Measurements from ENCODE around the gene CAVIN4.

Gene CAVIN4

GRCh38 chr9:100605405-100605804 is 27.5 kb downstream of the CAVIN4 start:
- TF ChIP-seq, protein P1, sequence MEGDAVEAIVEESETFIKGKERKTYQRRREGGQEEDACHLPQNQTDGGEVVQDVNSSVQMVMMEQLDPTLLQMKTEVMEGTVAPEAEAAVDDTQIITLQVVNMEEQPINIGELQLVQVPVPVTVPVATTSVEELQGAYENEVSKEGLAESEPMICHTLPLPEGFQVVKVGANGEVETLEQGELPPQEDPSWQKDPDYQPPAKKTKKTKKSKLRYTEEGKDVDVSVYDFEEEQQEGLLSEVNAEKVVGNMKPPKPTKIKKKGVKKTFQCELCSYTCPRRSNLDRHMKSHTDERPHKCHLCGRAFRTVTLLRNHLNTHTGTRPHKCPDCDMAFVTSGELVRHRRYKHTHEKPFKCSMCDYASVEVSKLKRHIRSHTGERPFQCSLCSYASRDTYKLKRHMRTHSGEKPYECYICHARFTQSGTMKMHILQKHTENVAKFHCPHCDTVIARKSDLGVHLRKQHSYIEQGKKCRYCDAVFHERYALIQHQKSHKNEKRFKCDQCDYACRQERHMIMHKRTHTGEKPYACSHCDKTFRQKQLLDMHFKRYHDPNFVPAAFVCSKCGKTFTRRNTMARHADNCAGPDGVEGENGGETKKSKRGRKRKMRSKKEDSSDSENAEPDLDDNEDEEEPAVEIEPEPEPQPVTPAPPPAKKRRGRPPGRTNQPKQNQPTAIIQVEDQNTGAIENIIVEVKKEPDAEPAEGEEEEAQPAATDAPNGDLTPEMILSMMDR (conservative IDR thresholded peaks at IDR 0.05; ENCODE audit: low read length) = no peak
- TF ChIP-seq EZH2phosphoT487 (IDR thresholded peaks at IDR 0.05; ENCODE audit: borderline replicate concordance) = no peak
- Histone ChIP-seq H3K4me3 (ENCODE audit: low read length, poor library complexity, severe bottlenecking) (no peak overlapping the region), H4K20me1 (ENCODE audit: insufficient read depth, low read length, poor library complexity, severe bottlenecking) (no peaks in the 10 kb centered on the region)

DNA sequence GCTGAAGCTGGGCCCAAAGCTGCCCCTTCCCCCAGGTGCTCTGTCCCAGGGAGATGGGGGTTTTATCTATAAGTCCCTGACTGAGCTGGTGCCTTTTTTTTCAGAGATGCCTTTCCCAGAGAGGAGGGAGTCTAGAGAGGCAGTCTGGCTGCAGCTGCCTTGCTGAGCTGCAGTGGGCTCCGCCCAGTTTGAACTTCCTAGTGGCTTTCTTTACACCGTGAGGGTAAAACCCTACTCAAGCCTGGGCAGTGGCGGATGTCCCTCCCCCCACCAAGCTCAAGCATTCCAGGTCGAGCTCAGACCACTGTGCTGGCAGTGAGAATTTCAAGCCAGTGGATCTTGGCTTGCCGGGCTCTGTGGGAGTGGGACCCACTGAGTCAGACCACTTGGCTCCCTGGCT is 41.3 kb downstream of the CAVIN4 start:
- Histone ChIP-seq H3K79me2 (ENCODE audit: insufficient read depth, low read length) (no peaks in the 10 kb centered on the region), H3K4me1 (ENCODE audit: insufficient read depth, low read length, poor library complexity, severe bottlenecking) (no peaks in the 10 kb centered on the region), H3K9ac (ENCODE audit: low read depth, low read length, poor library complexity, severe bottlenecking) (no peak overlapping the region), H3F3A (ENCODE audit: low read depth) (no peaks in the 10 kb centered on the region), H3K9me3 (ENCODE audit: insufficient read depth, low read depth, low read length) (no peaks in the 10 kb centered on the region), H3K27me3 (ENCODE audit: insufficient read depth, low read length, poor library complexity, severe bottlenecking) (no peaks in the 10 kb centered on the region), H2AFZ (ENCODE audit: low read length) (no peak overlapping the region), H3K9me2 (replicated peaks; ENCODE audit: low read depth, low read length) (no peaks in the 10 kb centered on the region), H3K4me2 (ENCODE audit: low read depth, low read length, poor library complexity, severe bottlenecking) (no peak overlapping the region), H4K20me1 (ENCODE audit: insufficient read depth, low read length, poor library complexity, severe bottlenecking) (no peaks in the 10 kb centered on the region), H3K36me3 (ENCODE audit: insufficient read depth, low read length) (no peaks in the 10 kb centered on the region), H3K4me3 (ENCODE audit: low read length, poor library complexity, severe bottlenecking) (no peak overlapping the region)
- TF ChIP-seq, protein P1 (conservative IDR thresholded peaks at IDR 0.05; ENCODE audit: low read length) = no peak
- no peak for TF ChIP-seq EZH2phosphoT487 (IDR thresholded peaks at IDR 0.05; ENCODE audit: borderline replicate concordance)

More at GRCh38 chr9:100605405-100605804, 27.5 kb downstream of the CAVIN4 start:
- Histone ChIP-seq H3K79me2 (ENCODE audit: insufficient read depth, low read length) (no peaks in the 10 kb centered on the region), H3K4me1 (ENCODE audit: insufficient read depth, low read length, poor library complexity, severe bottlenecking) (no peaks in the 10 kb centered on the region), H2AFZ (ENCODE audit: low read length) (no peak overlapping the region), H3K36me3 (ENCODE audit: insufficient read depth, low read length) (no peaks in the 10 kb centered on the region), H3K9ac (ENCODE audit: low read depth, low read length, poor library complexity, severe bottlenecking) (no peak overlapping the region), H3K27me3 (ENCODE audit: insufficient read depth, low read length, poor library complexity, severe bottlenecking) (no peaks in the 10 kb centered on the region), H3F3A (ENCODE audit: low read depth) (no peaks in the 10 kb centered on the region), H3K4me2 (ENCODE audit: low read depth, low read length, poor library complexity, severe bottlenecking) (no peak overlapping the region), H3K9me3 (ENCODE audit: insufficient read depth, low read depth, low read length) (no peaks in the 10 kb centered on the region), H3K9me2 (replicated peaks; ENCODE audit: low read depth, low read length) (no peaks in the 10 kb centered on the region)

DNA sequence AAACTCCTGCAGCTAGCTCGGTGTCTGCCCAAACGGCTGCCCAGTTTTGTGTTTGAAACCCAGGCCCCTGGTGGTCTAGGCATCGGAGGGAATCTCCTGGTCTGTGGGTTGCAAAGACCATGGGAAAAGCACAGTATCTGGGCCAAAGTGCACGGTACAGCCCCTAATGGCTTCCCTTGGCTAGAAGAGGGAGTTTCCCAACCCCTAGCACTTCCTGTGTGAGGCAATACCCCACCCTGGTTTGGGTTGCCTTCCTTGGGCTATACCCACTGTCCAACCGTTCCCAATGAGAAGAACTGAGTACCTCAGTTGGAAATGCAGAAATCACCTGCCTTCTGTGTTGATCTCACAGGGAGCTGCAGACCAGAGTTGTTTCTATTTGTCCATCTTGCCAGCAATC is 41.8 kb downstream of the CAVIN4 start:
- Histone ChIP-seq H3K4me1 (ENCODE audit: insufficient read depth, low read length, poor library complexity, severe bottlenecking) (no peaks in the 10 kb centered on the region), H3K36me3 (ENCODE audit: insufficient read depth, low read length) (no peaks in the 10 kb centered on the region), H2AFZ (ENCODE audit: low read length) (no peak overlapping the region), H3K9ac (ENCODE audit: low read depth, low read length, poor library complexity, severe bottlenecking) (no peak overlapping the region), H3K9me3 (ENCODE audit: insufficient read depth, low read depth, low read length) (no peaks in the 10 kb centered on the region), H3F3A (ENCODE audit: low read depth) (no peaks in the 10 kb centered on the region), H3K79me2 (ENCODE audit: insufficient read depth, low read length) (no peaks in the 10 kb centered on the region), H3K27me3 (ENCODE audit: insufficient read depth, low read length, poor library complexity, severe bottlenecking) (no peaks in the 10 kb centered on the region), H4K20me1 (ENCODE audit: insufficient read depth, low read length, poor library complexity, severe bottlenecking) (no peaks in the 10 kb centered on the region), H3K9me2 (replicated peaks; ENCODE audit: low read depth, low read length) (no peaks in the 10 kb centered on the region), H3K4me3 (ENCODE audit: low read length, poor library complexity, severe bottlenecking) (no peak overlapping the region), H3K4me2 (ENCODE audit: low read depth, low read length, poor library complexity, severe bottlenecking) (no peak overlapping the region)
- TF ChIP-seq, protein P1 (conservative IDR thresholded peaks at IDR 0.05; ENCODE audit: low read length) = no peak
- no peak for TF ChIP-seq EZH2phosphoT487 (IDR thresholded peaks at IDR 0.05; ENCODE audit: borderline replicate concordance)

Data from Loucy (cell line).